H4 (cell line): Measurements from ENCODE around the gene SHROOM3. TPM values are rescaled to one million over a fixed set of nuclear protein-coding genes. Genes with fewer than 3 reads are reported as not detected.
"Not testable (repeated sequence)": the region's sequence is repeated elsewhere in the genome, so short reads cannot be mapped to it uniquely, and the experiment has no call there.

Source experiments
- DNase-seq: peaks from one replicate; pipeline ENCODE4 v3.0.0-alpha.2; 2015; ENCODE audit warnings: low spot score
- total RNA-seq: library from RNA; depleted of rRNA; stranded (reverse); fragments of >200 nt; shearing (Covaris generic); gene quantifications from 2 replicates; pipeline ENCODE4 v1.2.3, GENCODE V29; 2014

Gene SHROOM3
- total RNA-seq, 1 experiment from 2014 or later, result 3.4 TPM

DNA sequence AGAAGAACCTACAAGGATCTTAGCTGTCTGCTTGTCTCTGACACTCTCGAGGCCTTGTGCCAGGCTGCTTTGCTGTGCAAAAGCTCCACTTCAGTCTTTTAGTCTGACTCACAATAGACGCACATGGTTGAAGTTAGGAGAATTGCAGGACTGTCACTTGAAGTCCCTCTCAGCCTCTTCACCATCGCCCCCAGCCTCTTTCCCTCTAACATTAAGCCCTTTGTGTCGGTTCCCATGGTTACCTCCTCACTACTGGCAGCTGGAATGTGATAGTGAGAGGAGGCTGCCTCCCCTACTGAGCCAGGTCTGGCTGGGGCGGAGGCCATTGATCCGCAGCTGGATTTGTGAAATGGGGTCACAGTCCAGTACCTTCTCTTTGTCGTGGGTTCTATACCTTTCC is 261.1 kb downstream of the SHROOM3 start:
- DNase-seq, result no peak

DNA sequence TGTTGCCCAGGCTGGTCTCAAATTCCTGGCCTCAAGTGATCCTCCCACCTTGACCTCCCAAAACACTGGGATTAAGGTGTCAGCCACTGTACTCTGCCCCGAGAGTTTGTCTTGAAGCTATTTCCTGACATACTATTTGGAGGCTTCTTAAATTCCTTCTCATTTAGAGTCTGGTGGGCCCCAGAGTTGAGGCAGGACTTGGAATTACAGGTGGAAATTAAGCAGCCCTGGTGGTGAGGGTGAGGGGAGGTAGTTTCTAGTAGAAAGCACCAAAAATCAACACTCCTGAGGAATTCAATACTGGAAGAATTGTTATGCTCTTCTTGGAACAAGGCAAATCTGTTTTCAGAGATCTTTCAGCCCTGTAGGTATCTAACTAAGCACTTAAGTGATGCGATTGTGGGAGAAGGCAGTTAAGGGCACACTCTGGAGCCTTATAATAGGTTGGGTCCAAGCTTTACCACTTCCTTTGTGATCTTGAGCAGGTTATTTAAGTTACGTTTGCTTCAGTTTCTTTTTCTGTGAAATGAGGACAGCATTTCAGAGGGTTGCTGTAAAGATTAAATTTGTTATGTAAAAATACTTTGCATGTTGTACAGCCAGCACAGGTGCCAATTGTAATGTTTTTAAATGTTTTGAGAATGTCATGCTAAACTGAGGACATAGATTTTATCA is 262.2 kb downstream of the SHROOM3 start:
- no peak for DNase-seq

DNA sequence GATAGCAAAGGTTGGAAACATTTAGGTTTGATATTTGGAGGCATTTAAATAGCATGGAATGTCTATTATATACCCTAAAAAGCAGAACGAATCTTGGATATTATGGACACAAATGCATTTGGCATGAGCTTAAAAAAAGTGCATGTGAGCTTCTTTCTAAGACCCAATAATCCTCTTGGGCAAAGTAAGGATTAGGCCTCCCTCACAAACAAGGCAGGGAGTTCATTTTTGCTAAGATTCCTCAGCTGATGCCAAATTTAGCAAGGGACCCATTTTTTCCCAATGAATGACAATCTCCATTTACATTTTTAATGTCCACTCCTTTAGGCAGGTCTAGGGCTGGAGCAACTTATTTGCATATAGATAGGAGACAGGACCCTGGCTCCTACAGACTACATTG is 263.1 kb downstream of the SHROOM3 start:
- DNase-seq, result no peak

DNA sequence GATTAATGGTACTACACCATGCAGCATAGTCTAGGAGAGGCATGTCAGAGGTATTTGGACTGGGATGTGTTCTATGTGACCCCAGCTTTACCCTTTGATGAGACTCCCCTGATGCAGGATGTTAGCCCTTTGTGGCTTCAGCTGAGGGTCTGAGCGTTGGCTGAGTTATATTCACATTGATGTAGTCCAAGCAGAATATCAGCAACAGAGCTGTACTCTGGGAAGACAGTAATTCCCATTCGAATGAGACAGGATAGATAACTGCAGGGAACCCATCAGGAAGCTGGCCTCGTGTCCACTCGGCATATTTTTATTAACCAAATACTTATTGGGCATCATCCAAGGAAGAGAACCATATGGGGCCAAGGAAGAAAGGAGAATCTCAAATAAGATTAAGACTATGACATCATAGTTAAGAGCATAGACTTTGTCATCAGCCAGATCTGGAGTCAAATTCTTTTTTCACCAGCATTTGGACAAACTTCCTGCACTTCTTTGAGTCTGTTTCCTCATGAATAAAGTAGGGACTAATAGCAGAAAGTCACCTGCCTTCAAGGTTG is 264.8 kb downstream of the SHROOM3 start:
- DNase-seq, result no peak

DNA sequence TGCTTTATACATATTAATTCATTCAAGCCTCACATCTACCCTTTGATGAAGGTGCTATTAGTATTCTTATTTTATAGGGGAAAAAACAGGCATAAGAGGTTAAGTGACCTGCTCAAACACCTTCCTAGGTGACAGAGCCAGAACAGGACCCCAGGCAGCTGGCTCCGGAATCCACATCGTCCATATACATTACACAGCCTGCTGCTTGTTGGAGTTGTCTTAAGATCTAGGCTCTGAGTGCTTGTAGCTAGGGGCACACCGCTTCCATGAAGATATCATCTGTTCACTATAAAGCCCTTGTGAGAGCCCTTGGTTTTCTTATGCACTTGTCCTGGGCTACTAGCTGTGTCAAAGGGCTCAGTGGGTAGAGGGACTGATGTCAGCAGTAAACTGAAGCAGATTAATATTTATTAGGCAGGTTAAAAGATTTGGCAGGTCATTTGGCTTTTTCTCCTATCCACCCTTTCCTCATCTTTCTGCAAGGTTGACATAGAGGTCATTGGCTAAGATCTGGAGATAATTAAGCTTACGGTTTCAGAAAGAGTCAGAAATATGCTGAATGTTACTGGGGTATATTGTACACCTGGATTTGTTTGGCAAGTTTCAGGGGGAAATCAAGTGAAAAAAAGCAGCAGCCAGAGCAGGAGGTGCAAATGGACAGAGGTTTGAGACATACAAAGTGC is 267.6 kb downstream of the SHROOM3 start:
- DNase-seq, result no peak

DNA sequence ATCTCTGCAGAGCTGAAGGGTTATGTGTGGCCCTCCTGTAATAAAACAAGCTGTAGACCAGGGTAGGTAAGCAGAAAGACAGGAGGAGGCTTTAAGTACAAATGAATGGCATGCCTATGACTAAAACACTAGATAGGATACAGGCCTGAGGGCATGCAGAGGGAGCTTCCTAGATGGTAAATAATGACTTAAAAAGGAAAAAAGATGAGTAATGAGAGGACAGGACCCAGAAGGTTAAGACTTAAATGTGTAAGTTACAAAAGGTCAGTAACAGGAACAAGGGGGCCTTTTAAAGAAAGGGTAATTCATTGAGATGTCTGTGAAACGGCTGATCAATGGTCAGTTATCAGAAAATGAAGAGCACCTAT is 268.1 kb downstream of the SHROOM3 start:
- no peak for DNase-seq

DNA sequence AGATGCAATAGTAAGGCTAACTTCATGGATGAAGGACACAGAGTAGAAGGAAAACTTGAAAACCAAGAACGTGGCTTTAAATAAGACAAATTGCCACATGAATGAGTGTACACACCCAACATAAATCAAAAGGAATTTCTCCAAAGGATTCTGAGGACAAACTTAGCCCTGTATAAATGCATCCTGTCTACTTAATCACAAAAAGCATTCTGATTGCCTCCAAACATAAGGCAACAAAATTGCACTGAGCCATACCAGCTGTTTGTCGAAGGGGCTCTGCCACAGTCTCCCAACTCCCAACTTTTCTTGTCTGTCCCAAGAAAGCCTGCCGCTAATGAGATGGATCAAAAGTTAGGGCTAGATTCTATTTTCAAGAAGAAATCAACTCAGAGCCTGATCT is 268.6 kb downstream of the SHROOM3 start:
- no peak for DNase-seq

DNA sequence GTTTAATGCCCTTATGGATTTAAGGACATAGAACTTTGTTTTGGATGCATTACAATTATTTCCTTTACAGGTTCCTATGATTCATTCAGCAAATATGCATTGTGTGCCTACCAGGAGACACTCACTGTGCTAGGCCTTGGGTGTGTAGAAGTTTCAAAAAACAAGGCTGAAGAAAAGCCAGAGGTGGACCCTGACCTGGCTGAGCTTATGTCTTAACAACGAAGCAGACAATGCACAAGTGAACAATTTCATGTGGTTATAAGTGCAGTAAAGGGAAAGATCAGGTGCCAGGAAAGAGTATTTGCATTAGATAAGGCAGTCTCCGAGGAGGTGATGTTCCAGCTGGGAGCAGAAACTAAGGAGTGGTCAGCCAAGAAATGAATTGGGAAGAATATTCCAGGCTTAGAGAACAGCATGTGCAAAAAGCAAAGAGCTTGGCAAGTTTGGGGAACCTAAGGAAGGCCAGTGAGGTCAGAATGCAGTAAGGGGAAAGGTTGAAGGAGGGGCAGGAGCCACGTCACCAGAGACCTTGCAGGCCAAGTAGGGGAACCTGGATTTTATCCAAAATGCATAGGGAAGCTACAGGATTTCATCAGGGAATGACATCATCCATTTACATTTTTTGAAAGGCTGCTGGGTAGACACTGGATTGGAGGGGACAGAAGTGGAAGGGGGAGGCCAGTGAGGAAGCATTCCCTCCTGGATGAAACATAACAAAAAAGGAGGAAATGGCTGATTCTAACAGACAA is 269.3 kb downstream of the SHROOM3 start:
- no peak for DNase-seq

DNA sequence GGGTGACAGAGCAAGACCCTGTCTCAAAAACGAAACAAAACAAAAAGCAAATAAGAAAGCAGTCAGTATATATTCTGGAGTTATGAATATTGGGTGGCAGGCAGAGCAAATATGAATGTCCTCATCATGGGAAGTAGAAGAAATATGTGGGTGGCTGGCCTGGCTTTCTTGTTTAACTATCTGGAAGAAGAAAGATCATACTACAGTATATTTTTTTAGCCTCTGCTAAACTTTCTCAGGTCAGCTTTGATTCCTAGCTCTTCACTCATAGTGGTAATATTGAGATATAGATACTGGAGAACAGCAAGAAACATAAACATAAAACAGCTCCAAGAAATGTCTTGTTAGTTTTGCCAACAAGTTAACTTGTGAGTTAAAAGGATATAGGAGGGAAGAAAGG is 270.4 kb downstream of the SHROOM3 start:
- no peak for DNase-seq

DNA sequence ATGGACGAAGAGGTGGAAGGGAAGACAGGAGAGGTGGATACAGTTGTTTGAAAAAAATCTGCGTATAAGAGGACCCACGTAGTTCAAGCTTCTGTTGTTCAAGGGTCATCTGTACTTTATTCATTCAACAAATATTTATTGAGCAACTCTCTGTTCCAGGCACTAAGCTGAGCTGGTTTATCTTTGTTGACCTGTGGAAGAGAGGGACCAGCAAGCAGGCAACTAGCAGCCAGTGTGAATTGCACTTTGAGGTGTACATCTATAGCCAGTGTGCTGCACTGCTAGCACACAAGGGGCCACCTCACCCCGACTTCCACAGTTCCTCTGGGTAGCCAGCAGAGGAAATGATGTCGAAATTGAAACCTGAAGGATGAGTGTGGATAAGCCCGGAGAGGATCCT is 271.6 kb downstream of the SHROOM3 start:
- DNase-seq, result no peak

DNA sequence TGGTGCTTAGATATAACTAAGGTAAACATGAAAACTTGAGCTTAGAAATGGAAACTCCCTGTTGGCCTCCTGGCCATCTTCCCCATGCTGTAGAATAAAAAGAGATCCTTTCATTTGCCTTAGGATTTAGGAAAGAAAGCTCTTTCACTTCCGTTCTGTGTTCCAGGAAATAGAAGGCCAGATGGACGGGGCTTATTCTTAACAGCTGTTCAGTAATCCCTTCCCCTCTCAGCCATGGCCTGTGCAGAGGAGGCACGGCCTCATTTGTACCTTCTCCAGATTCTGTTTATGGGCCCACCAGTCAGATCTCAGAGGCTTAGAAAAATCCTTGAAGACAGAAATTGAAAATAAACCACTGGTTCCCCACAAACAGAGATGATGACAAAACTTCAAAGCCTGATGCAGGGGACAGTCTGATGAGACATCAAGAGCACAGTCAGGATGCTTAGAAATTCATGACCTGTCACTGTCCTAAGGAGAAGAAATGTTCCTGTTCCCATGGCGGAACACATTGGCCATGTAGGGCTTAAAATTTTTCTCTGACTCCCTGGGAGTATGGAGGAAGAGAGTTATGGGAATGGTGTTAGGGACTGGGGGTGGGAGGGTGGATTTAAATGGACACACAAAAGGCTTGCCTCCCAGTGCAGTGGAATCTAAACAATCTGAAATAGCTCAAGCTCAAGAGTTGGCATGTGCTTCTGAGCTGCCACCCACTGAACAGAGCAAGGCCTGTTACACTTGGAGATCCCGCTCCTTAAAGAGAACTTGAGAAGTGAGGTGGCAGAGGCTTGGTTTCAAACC is 274.1 kb downstream of the SHROOM3 start:
- DNase-seq, result no peak

DNA sequence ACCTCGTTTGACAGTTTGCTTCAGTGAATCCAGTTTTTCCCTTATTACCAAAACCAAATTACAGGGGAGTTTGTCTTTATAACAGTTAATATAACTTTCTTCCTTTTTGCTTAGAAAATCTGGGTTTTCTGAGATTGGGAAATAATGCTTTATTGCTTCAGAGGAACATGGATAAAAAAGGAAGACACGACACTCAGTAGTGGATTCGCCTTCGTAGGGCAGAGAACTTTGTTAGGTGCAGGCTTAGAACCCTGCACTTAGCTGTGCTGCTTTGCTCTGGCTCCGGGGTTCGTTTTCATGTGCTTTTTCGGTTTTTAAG is 274.7 kb downstream of the SHROOM3 start:
- no peak for DNase-seq

DNA sequence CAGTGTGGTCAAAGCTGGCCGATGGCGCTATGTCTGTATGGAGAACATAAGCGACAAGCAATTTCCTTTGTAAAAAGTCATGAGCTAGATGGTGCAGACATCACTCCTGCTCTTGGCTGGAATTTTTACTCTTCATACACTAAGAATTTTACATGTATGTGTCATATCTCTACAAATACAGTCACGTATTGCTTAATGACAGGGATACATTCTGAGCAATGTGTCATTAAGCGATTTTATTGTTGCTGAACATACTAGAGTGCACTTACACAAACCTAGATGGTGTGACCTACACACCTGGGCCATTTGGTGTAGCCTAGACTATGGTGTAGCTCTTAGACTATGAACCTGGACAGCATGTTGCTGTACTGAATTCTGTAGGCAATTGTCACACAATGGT is 277.5 kb downstream of the SHROOM3 start:
- no peak for DNase-seq

DNA sequence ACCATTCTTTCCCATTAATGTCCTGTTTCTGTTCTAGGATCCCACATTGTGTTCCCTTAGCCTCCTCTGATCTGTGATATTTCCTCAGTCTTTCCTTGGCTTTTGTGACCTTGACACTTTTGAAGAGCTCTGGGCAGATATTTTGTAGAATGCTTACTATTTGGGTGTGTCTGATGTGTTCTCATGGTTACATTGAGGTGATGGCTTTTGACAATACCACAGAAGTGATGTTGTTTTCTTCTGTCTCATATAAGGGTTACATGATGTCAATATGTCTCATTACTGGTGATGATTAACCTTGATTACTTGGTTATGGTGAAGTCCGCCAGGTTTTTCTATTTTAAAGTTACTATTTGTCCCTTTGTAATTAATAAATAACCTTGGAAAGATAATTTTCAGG is 279.2 kb downstream of the SHROOM3 start:
- DNase-seq, result no peak

DNA sequence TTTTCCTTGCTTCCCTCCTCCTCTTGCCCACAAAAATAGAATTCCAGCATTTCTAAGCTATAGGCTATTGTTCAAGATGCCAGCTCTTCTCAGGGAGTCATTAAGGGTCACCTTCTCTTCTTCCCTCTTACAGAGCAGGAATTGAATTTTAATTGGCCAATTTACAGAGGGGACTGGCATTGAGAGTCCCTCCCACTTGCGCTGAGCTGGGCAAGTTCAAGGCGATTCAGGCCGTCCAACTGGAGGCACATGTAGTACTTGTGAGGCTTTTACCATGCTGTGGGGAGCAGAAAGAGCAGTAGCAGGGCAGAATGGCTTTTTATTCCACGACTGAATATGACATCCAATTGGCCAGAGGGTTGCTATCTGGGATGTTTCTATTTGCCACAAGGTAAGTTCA is 281.0 kb downstream of the SHROOM3 start:
- no peak for DNase-seq

DNA sequence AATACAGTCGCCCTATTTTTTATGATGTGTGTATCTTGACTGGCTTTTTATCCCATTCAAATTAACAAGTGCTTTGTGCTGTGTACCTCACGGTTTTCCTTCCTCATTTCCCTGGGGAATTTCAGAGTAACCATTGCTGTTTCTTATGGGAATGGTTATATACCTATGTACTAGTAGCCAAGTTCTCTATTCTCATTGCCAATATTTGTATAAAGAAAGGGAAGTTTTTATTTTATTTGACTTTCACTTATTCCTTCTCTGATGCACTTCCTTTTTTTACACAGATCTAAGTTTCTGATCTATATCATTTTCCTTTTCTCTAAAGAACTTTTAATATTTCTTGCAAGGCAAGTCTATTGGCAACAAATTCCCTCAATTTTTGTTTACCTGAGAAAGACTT is 281.6 kb downstream of the SHROOM3 start:
- DNase-seq, result no peak

DNA sequence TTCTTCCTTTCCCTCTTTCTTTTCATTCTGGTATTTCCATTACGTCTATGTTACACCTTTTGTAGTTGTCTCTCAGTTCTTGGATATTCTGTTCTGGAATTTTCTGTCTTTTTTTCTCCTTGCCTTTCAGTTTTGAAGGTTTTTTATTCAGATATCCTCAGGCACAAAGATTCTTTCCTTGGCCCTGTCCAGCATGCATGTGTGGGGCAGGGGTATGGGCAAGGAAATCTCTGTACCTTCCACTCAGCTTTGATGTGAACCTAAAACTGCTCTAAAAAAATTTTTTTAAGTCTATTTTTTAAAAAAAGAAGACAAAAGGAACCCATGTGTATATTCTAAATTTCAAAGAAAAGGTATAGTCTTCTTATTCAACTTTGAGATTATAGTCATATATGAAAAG is 282.4 kb downstream of the SHROOM3 start:
- DNase-seq, result no peak

DNA sequence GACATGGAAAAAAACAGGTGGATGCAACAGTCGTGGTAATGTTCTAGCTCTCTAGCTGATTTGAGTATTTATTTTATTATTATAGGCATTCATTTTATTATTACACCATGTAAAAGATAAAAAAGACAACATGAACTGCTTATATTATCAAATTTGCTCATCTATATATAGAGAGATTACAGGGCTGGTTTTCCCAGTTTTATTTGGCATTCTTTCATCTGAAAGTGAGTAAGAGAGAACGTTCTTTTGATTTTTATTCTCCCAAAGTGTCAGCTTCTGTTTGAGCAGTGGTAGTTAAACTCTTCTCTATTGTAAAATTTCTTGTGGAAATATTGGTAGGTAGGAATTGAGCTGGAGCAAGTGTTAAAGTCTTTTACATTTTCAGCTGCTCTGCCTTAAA is 283.0 kb downstream of the SHROOM3 start:
- no peak for DNase-seq

DNA sequence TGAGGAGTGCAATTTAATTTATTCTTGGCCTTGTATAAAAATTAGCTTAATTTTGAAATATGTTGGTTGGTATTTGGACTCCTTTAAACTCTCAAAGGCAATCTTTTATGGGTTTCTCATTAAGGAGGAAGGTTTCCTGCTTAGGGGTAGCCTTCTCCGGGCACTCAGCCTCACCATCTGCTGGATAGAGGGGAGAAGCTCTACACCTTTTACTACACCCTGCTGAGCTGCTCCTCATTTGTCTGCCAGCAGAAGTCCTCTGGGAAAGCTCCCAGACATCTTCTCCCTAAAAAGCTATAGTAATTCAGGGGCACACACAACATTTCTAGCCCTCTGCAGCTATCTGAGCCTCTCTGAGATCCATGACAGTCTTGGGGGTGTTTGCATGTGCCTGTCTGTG is 283.8 kb downstream of the SHROOM3 start:
- no peak for DNase-seq

DNA sequence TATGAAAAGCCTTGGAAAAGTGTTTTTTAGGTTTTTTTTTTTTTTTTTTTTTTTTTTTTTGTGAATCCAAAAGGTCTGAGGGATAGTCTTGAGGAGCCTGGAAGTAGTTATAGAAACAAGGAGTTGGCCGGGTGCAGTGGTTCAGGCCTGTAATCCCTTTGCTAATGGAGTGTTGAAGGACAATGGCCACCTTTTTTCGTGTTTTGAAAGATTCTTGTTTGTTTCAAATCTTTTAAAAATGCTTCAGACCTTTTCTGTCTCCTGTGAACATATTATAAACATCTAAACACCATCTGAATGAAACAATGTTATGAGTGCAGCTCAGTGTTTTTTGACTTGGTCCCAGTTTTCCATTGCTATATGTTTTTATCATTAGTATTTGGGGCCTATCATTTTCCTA is 285.1 kb downstream of the SHROOM3 start:
- no peak for DNase-seq

DNA sequence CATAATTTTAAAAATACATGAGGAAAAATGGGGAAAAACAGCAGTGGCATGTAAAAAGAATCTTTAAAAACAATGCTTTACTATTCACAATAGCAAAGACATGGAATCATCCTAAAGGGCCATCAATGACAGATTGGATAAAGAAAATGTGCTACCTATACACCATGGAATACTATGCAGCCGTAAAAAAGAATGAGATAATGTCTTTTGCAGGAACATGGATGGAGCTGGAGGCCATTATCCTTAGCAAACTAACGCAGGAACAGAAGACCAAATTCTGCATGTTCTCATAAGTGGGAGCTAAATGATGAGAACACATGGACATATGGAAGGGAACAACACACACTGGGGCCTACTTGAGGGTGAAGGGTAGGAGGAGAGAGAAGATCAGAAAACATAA is 287.1 kb downstream of the SHROOM3 start:
- DNase-seq, result not testable (repeated sequence)

DNA sequence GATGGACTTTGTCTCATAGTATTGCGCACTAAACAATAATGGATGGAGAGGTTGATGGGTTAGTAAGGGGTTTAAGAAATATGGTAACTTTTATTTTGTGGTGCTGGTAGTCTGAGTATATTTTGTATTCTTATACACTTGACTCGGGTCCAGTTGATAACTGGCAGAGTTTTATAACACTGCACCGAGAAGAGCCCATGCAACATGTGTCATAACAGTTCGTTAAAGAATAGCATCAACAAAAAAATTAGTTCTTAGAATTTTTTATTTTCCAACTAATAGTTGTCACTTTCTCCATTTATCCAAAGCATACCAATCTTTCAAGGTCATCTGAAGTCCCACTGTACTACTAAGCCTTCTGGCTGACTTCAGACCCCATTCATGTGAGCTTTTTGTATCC is 287.8 kb downstream of the SHROOM3 start:
- no peak for DNase-seq
